Breast epithelium (tissue), 3 donors: ENCODE measurements around the gene DEFB121.

Experiments
- CTCF ChIP-seq, 3 donors: fragments of 450-650 bp; IDR thresholded peaks; one replicate each; pipeline ENCODE4 v1.5.1; 2016 to 2017; ENCODE audit warnings: antibody characterized with exemption in 3 of 3, mild to moderate bottlenecking in 3 of 3, moderate library complexity in 3 of 3
- POLR2AphosphoS5 ChIP-seq, 3 donors: sonication (generic); formaldehyde crosslinking; IDR thresholded peaks; one replicate each; pipeline ENCODE4 v1.6.1; 2017; ENCODE audit warnings: antibody characterized with exemption in 3 of 3

- no peak for TF ChIP-seq CTCF (IDR thresholded peaks at IDR 0.05)
- no peak for TF ChIP-seq POLR2AphosphoS5 (IDR thresholded peaks at IDR 0.05)
Measured at GRCh38 chr20:31392836-31393235, 13.2 kb downstream of the DEFB121 start.
